ENCODE results near the gene TMEM170B.

The TMEM170B gene

GRCh38 chr6:11622156-11622555 is 84.6 kb downstream of the TMEM170B start:
- no peak for DNase-seq

- no peak for DNase-seq
Measured at GRCh38 chr6:11623272-11623671, 85.7 kb downstream of the TMEM170B start.

GRCh38 chr6:11625302-11625701 is 87.8 kb downstream of the TMEM170B start:
- DNase-seq = no peak

- DNase-seq = no peak
Measured at GRCh38 chr6:11626356-11626755, 88.8 kb downstream of the TMEM170B start.

- no peak for DNase-seq
Measured at GRCh38 chr6:11628562-11628961, 91.0 kb downstream of the TMEM170B start.

- DNase-seq = no peak
Measured at GRCh38 chr6:11631008-11631407, 93.5 kb downstream of the TMEM170B start.

GRCh38 chr6:11631539-11631938 is 94.0 kb downstream of the TMEM170B start:
- no peak for DNase-seq

GRCh38 chr6:11632231-11632630 is 94.7 kb downstream of the TMEM170B start:
- DNase-seq = no peak

GRCh38 chr6:11632795-11633511 is 95.4 kb downstream of the TMEM170B start:
- no peak for DNase-seq
